GM23248 (cell line): ENCODE data around the gene NBEAL2. TPM values are rescaled to one million over a fixed set of nuclear protein-coding genes. Genes with fewer than 3 reads are reported as not detected.
A peak's percentile ranks its signal among the peaks of the same experiment; 100 is the strongest.

ENCODE experiments used
- DNase-seq: peaks from one replicate; pipeline ENCODE4 v3.0.0-alpha.2; 2015
- H2AFZ ChIP-seq: fragments of 200-600 bp; sonication (generic); 2 replicates; pipeline ENCODE4 v1.6.1; 2016; ENCODE audit warnings: antibody characterized with exemption
- H3F3A ChIP-seq: fragments of 200-600 bp; sonication (generic); 2 replicates; pipeline ENCODE4 v1.6.1; 2016; ENCODE audit warnings: mild to moderate bottlenecking, antibody characterized with exemption, mixed run types; ENCODE audit not compliant: insufficient read depth
- H3K27ac ChIP-seq: fragments of 200-600 bp; sonication (generic); 2 replicates; pipeline ENCODE4 v1.5.1; 2016; ENCODE audit warnings: mild to moderate bottlenecking
- H3K27me3 ChIP-seq: fragments of 200-600 bp; sonication (generic); replicated peaks from 2 replicates; pipeline ENCODE4 v1.6.1; 2016; ENCODE audit warnings: mild to moderate bottlenecking; ENCODE audit not compliant: insufficient read depth
- H3K36me3 ChIP-seq: fragments of 200-600 bp; sonication (generic); 2 replicates; pipeline ENCODE4 v1.6.1; 2016; ENCODE audit warnings: low read depth, mild to moderate bottlenecking
- H3K4me1 ChIP-seq: fragments of 200-600 bp; sonication (generic); 2 replicates; pipeline ENCODE4 v1.6.1; 2016; ENCODE audit warnings: mild to moderate bottlenecking; ENCODE audit not compliant: insufficient read depth
- H3K4me2 ChIP-seq: fragments of 200-600 bp; sonication (generic); one replicate; pipeline ENCODE4 v1.6.1; 2016; ENCODE audit warnings: mild to moderate bottlenecking; ENCODE audit not compliant: unreplicated experiment
- H3K4me3 ChIP-seq: fragments of 200-600 bp; sonication (generic); 2 replicates; pipeline ENCODE4 v1.5.1; 2016; ENCODE audit warnings: mild to moderate bottlenecking
- H3K79me2 ChIP-seq: fragments of 200-600 bp; sonication (generic); 2 replicates; pipeline ENCODE4 v1.6.1; 2016; ENCODE audit warnings: mild to moderate bottlenecking; ENCODE audit not compliant: insufficient read depth
- H3K9ac ChIP-seq: fragments of 200-600 bp; sonication (generic); 2 replicates; pipeline ENCODE4 v1.6.1; 2016; ENCODE audit warnings: mild to moderate bottlenecking
- H3K9me2 ChIP-seq: fragments of 200-600 bp; sonication (generic); 2 replicates; pipeline ENCODE4 v1.6.1; 2016; ENCODE audit warnings: mixed run types, mild to moderate bottlenecking, moderate library complexity; ENCODE audit not compliant: insufficient read depth
- H3K9me3 ChIP-seq: fragments of 200-600 bp; sonication (generic); one replicate; pipeline ENCODE4 v1.6.1; 2017; ENCODE audit warnings: low read depth
- H4K20me1 ChIP-seq: fragments of 200-600 bp; sonication (generic); 2 replicates; pipeline ENCODE4 v1.6.0; 2016; ENCODE audit not compliant: insufficient read depth
- EZH2 ChIP-seq: fragments of 200-600 bp; sonication (generic); IDR thresholded peaks from 2 replicates; pipeline ENCODE4 v1.6.1; 2018; ENCODE audit warnings: antibody characterized with exemption, mild to moderate bottlenecking; ENCODE audit not compliant: insufficient read depth, poor library complexity, severe bottlenecking
- EZH2phosphoT487 ChIP-seq: fragments of 200-600 bp; sonication (generic); IDR thresholded peaks from 2 replicates; pipeline ENCODE4 v1.6.1; 2018; ENCODE audit warnings: antibody characterized with exemption, moderate library complexity, mild to moderate bottlenecking, low read depth; ENCODE audit not compliant: insufficient read depth
- WGBS, 2 experiments: methylation state at CpG; one replicate each; pipeline ENCODE4 v1.1.6; 2015 to 2017; ENCODE audit warnings: low lambda C conversion rate in 2 of 2, low coverage in 1 of 2; ENCODE audit errors: missing lambda C conversion rate in 2 of 2; 5-methylcytosine and 5-hydroxymethylcytosine counted together
- in situ Hi-C: fragments of 300-500 bp; cut with MboI; formaldehyde crosslinking; loops from 2 replicates; pipeline ENCODE4 v1.15.0; 2020
- polyA plus RNA-seq: library from polyadenylated mRNA; unstranded; fragments of >200 nt; fragmentation: Nextera tagmentation; extraction: Ambion mirVana; gene quantifications from 2 replicates; pipeline ENCODE4 v1.2.1, GENCODE V29; 2016
- total RNA-seq: library from RNA; depleted of rRNA; stranded (reverse); fragments of >200 nt; shearing (Covaris generic); gene quantifications from 2 replicates; pipeline ENCODE4 v1.2.3, GENCODE V29; 2014

The NBEAL2 gene
- total and polyA plus RNA-seq, 2 experiments from 2014 or later: 0.94 to 2.8 TPM

DNA sequence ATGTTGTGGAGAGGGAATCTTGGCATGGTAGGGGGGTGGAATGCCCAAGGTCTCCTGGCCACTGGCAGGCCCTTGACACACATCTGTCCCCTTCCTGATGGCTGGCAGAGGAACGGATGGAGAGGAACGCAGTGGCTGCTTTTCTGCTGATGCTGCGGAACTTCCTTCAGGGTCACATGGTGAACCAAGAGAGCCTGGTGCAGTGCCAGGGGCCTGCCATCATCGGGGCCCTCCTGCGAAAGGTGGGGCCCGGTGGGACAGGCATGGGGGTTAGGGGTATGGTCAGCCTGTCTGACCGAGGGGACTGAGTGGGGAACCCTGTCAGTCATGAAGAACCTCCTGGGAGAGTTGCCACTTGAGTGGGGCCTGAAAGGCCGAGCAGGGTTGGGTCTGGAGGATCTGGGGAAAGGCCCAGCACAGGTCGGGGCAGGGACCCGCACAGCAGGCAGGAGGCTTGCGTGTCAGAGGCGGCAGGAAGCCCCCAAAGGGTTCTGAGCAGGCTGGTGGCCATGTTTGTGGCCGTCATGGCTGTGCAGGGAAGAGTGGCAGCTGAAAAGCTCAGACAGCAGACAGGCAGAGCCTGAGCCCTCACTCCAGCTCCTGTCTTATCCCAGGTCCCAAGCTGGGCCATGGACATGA lies 18.1 kb downstream of the NBEAL2 start:
- no peaks in the 10 kb centered on the region for H4K20me1 ChIP-seq
- H3K9ac ChIP-seq: no peak overlapping the region
- no peak overlapping the region for H3K4me2 ChIP-seq
- H3K9me3 ChIP-seq: no peaks in the 10 kb centered on the region
- H3K79me2 ChIP-seq: no peaks in the 10 kb centered on the region
- no peak overlapping the region for H3K27ac ChIP-seq
- H3K36me3 ChIP-seq: no peaks in the 10 kb centered on the region
- peaks cover 4% of the 10 kb centered on the region; the same call in 1 of the 2 replicates for H3K4me1 ChIP-seq
- TF ChIP-seq EZH2phosphoT487 (no peak), EZH2 (no peak)
- H3K4me3 ChIP-seq: no peak overlapping the region
- 79 to 81% methylated on average over 12 to 13 of the region's 13 CpGs for WGBS, 2 experiments
- no peak overlapping the region for H2AFZ ChIP-seq
- no peaks in the 10 kb centered on the region for H3K9me2 ChIP-seq
- H3F3A ChIP-seq: no peaks in the 10 kb centered on the region
- DNase-seq: no peak
- in situ Hi-C loops: no loop called here
- H3K27me3 ChIP-seq: no peaks in the 10 kb centered on the region

DNA sequence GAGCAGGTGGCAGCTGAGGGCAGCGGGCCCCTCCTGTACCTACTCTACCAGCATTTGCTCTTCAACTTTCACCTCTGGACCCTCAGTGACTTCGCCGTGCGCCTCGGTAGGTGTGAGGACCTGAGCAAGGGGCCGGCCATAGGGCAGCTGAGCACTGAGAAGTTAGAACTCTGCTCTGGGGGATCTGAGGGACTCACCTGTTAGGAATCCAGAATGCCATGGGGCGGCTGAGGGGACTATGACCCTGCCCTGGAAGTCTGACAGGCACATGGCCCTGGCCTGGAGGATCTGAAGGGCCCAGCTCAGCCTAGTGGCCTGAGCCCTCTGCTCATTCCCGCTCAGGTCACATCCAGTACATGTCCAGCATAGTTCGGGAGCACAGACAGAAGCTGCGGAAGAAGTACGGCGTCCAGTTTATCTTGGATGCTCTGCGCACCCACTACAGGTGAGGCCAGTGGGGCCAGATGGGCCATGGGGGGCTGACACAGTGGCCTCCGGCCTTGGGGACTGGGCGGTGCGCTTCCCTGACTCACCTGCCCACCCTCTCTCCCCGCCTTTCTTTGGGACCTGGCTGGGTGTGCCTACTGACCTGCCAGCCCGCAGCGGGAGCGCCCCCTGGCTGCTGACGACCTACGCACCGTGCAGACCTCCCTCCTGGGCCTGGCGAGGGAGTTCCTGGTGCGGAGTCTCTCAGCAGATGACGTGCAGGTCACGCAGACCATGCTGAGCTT lies 18.8 kb downstream of the NBEAL2 start:
- 67 to 68% methylated on average over 25 to 27 of the region's 27 CpGs for WGBS, 2 experiments
- TF ChIP-seq EZH2: no peak
- no peak for TF ChIP-seq EZH2phosphoT487
- no peaks in the 10 kb centered on the region for H3K9me3 ChIP-seq
- H3K27ac ChIP-seq: no peak overlapping the region
- no peak overlapping the region for H3K9ac ChIP-seq
- H3F3A ChIP-seq: no peaks in the 10 kb centered on the region
- H3K4me2 ChIP-seq: no peak overlapping the region
- DNase-seq: peak; percentile 53
- H3K4me1 ChIP-seq: peaks cover 4% of the 10 kb centered on the region; the same call in 1 of the 2 replicates
- no peaks in the 10 kb centered on the region for H3K9me2 ChIP-seq
- H3K79me2 ChIP-seq: no peaks in the 10 kb centered on the region
- no peaks in the 10 kb centered on the region for H3K27me3 ChIP-seq
- H3K36me3 ChIP-seq: no peaks in the 10 kb centered on the region
- no peaks in the 10 kb centered on the region for H4K20me1 ChIP-seq
- no peak overlapping the region for H3K4me3 ChIP-seq
- in situ Hi-C loops: no loop called here
- H2AFZ ChIP-seq: no peak overlapping the region

DNA sequence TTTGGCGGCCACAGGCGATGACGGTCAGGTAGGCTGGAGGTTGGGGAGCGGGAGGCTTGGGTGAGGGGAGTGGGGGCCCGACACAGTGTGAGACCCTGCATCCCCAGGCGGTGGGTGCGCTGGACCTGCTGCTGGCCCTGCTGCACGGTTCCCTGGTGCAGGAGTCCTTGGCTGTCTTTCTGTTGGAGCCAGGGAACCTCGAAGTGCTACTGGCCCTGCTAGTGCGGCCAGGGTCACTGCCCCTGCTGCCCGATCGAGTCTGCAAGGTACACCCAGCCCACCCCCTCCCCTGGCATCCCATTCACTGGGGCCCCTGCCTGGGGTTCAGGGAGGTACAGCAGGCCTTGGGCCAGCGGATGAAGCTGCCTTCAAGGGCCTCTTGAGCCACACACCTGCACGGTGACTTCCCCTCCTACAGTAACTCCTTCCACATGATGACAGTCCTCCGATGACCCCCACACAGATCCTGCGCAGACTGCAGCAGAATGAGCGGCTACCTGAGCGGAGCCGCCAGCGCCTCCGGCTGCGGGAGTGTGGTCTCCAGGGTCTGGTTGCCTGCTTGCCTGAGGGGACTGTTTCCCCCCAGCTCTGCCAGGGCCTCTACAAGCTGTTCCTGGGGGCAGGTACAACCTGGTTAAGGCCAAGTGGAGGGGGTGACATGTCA lies 19.5 kb downstream of the NBEAL2 start:
- H3K9me2 ChIP-seq: no peaks in the 10 kb centered on the region
- no peak for DNase-seq

DNA sequence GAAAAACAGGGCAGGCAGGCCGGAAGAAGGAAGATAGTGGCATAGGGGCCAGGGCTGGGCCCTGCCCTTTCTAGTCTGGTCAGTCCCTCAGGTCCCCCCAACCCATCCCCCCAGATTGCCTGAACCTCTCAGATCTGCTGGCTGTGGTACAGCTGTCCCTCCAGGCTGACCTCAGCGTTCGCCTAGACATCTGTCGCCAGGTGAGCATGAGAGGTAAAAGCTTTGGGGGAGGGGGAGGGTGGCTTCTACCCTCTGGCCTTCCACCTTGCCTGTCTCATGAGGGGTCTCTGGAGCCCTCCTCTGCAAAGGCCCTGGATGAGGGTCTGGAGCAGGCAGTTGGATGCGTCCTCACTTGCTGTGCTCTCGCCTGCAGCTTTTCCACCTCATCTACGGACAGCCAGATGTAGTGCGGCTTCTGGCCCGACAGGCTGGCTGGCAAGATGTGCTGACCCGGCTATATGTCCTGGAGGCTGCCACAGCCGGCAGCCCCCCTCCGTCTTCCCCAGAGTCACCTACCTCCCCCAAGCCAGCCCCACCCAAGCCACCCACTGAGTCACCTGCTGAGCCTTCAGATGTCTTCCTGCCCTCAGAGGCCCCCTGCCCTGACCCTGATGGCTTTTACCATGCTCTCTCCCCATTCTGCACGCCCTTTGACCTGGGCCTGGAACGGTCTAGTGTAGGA lies 20.2 kb downstream of the NBEAL2 start:
- no peaks in the 10 kb centered on the region for H3K36me3 ChIP-seq
- H3K4me2 ChIP-seq: no peak overlapping the region
- no peaks in the 10 kb centered on the region for H3K9me3 ChIP-seq
- no peak overlapping the region for H3K4me3 ChIP-seq
- H3K27me3 ChIP-seq: no peaks in the 10 kb centered on the region
- 91 to 95% methylated on average over 13 to 14 of the region's 14 CpGs for whole genome bisulfite sequencing, 2 experiments
- no peak overlapping the region for H2AFZ ChIP-seq
- no peak overlapping the region for H3K9ac ChIP-seq
- H3K27ac ChIP-seq: no peak overlapping the region
- in situ Hi-C loops: no loop called here
- peaks cover 4% of the 10 kb centered on the region; the same call in 1 of the 2 replicates for H3K4me1 ChIP-seq
- H4K20me1 ChIP-seq: no peaks in the 10 kb centered on the region
- no peaks in the 10 kb centered on the region for H3K9me2 ChIP-seq
- no peaks in the 10 kb centered on the region for H3K79me2 ChIP-seq
- TF ChIP-seq EZH2 (no peak), EZH2phosphoT487 (no peak)
- DNase-seq: no peak
- H3F3A ChIP-seq: no peaks in the 10 kb centered on the region

More for the DNA sequence above, 19.5 kb downstream of the NBEAL2 start:
- H3K4me1 ChIP-seq: peaks cover 4% of the 10 kb centered on the region; the same call in 1 of the 2 replicates
- TF ChIP-seq EZH2phosphoT487: no peak
- no peak for TF ChIP-seq EZH2
- H3K9me3 ChIP-seq: no peaks in the 10 kb centered on the region
- no peaks in the 10 kb centered on the region for H3K36me3 ChIP-seq
- H3K4me2 ChIP-seq: no peak overlapping the region
- WGBS, 2 experiments: 85 to 94% methylated on average over 10 to 19 of the region's 22 CpGs
- H3K4me3 ChIP-seq: no peak overlapping the region
- H2AFZ ChIP-seq: no peak overlapping the region
- no peaks in the 10 kb centered on the region for H3K79me2 ChIP-seq
- in situ Hi-C loops: no loop called here
- H4K20me1 ChIP-seq: no peaks in the 10 kb centered on the region
- H3K27me3 ChIP-seq: no peaks in the 10 kb centered on the region
- no peak overlapping the region for H3K27ac ChIP-seq
- no peak overlapping the region for H3K9ac ChIP-seq
- H3F3A ChIP-seq: no peaks in the 10 kb centered on the region
